Naive thymus-derived CD8-positive, alpha-beta T cell (primary cell): ENCODE measurements around the gene INVS. TPM values are rescaled to one million over a fixed set of nuclear protein-coding genes. Genes with fewer than 3 reads are reported as not detected.
"Not testable (repeated sequence)": the region's sequence is repeated elsewhere in the genome, so short reads cannot be mapped to it uniquely, and the experiment has no call there.

Experiments
- ATAC-seq, 2 donors: fragments of 150-1000 bp; cut with Tn5 transposase in 1 of 2; sonication (Bioruptor Pico), chemical (Tn5 transposase) in 1 of 2; 1 replicate in 1 of 2; 2 replicates in 1 of 2; pipeline ENCODE4 v1.10.0; 2021; ENCODE audit warnings: mild to moderate bottlenecking in 2 of 2, moderate library complexity in 2 of 2
- POLR2A ChIA-PET: fragments of 350-600 bp; sonication (Branson Sonifier 250); formaldehyde crosslinking; loops from one replicate; lab custom pipeline; 2021; ENCODE audit warnings: antibody characterized with exemption; lab: Charles Lee
- DNase-seq, 10 donors: peaks; one replicate each; pipeline versions ENCODE4 v3.0.0 to v3.0.0-alpha.2; 2020 to 2022
- H3K27ac Mint-ChIP-seq, 10 donors: one replicate each; pipeline ENCODE4 v1.8.0; 2020 to 2022; ENCODE audit warnings: mild to moderate bottlenecking in 10 of 10, mixed read lengths in 10 of 10, moderate library complexity in 4 of 10, inconsistent platforms in 1 of 10
- H3K27me3 Mint-ChIP-seq, 5 donors: one replicate each; pipeline ENCODE4 v1.8.0; 2021 to 2022; ENCODE audit warnings: mixed read lengths in 5 of 5
- H3K36me3 Mint-ChIP-seq, 3 donors: one replicate each; pipeline ENCODE4 v1.8.0; 2020 to 2022; ENCODE audit warnings: mixed read lengths in 3 of 3, mild to moderate bottlenecking in 2 of 3, inconsistent platforms in 1 of 3
- H3K4me1 Mint-ChIP-seq, 4 donors: one replicate each; pipeline ENCODE4 v1.8.0; 2021 to 2022; ENCODE audit warnings: mixed read lengths in 4 of 4
- H3K4me3 Mint-ChIP-seq, 10 donors: one replicate each; pipeline ENCODE4 v1.8.0; 2020 to 2022; ENCODE audit warnings: mild to moderate bottlenecking in 10 of 10, mixed read lengths in 10 of 10, moderate library complexity in 6 of 10, inconsistent platforms in 1 of 10
- H3K9me3 Mint-ChIP-seq, 9 donors: one replicate each; pipeline ENCODE4 v1.8.0; 2020 to 2022; ENCODE audit warnings: mixed read lengths in 9 of 9, mild to moderate bottlenecking in 3 of 9, inconsistent platforms in 1 of 9, moderate library complexity in 1 of 9
- polyA plus RNA-seq, 3 donors: library from polyadenylated mRNA; unstranded; fragments of 300-500 nt; fragmentation: Illumina TruSeq; gene quantifications; one replicate each; pipeline ENCODE4 v1.2.3, GENCODE V29; 2021
- total RNA-seq, 8 experiments: library from RNA in 2 of 8; stranded (reverse) in 2 of 8; gene quantifications; one replicate each; pipeline ENCODE4 v1.2.3 and lab custom pipeline; 2021 to 2026

INVS gene
- total and polyA plus RNA-seq, 5 experiments from 2014 or later: 5.5 to 22.1 (median 10.5) TPM

- Mint-ChIP-seq H3K27ac (peak overlapping the region in 3 of 10 donors; percentile 17 to 41 (median 34)), H3K27me3 (no peaks in the 10 kb centered on the region), H3K36me3 (peaks cover 0 to 3% (median 0%) of the 10 kb centered on the region in 3 donors), H3K4me3 (peak overlapping the region in 1 of 10 donors; percentile 0), H3K4me1 (peaks cover 32 to 88% (median 74%) of the 10 kb centered on the region in 4 donors), H3K9me3 (no peaks in the 10 kb centered on the region)
- POLR2A ChIA-PET: no interaction called here
- ATAC-seq (no peak), DNase-seq (no peak)
Observed at GRCh38 chr9:100086097-100086635, 12.9 kb upstream of the INVS start.

- peak overlapping the region in 3 of 10 donors; percentile 11 to 51 (median 17) for H3K4me3 Mint-ChIP-seq
Observed at GRCh38 chr9:100087218-100087617, 11.8 kb upstream of the INVS start.

GRCh38 chr9:100088202-100088601 lies 10.8 kb upstream of the INVS start:
- DNase-seq (no peak), ATAC-seq (no peak)
- POLR2A ChIA-PET: no interaction called here
- H3K36me3 Mint-ChIP-seq: peaks cover 0 to 3% (median 0%) of the 10 kb centered on the region in 3 donors
- no peaks in the 10 kb centered on the region for H3K27me3 Mint-ChIP-seq
- no peaks in the 10 kb centered on the region for H3K9me3 Mint-ChIP-seq
- peak overlapping the region in 4 of 10 donors; percentile 10 to 60 (median 34) for H3K4me3 Mint-ChIP-seq
- peak overlapping the region in 4 of 10 donors; percentile 7 to 46 (median 32) for H3K27ac Mint-ChIP-seq
- peaks cover 39 to 86% (median 75%) of the 10 kb centered on the region in 4 donors for H3K4me1 Mint-ChIP-seq

More at GRCh38 chr9:100087218-100087617, 11.8 kb upstream of the INVS start:
- no peaks in the 10 kb centered on the region for H3K9me3 Mint-ChIP-seq
- DNase-seq (no peak), ATAC-seq (no peak)
- H3K36me3 Mint-ChIP-seq: peaks cover 0 to 3% (median 0%) of the 10 kb centered on the region in 3 donors
- H3K27me3 Mint-ChIP-seq: no peaks in the 10 kb centered on the region
- H3K4me1 Mint-ChIP-seq: peaks cover 38 to 86% (median 76%) of the 10 kb centered on the region in 4 donors
- peak overlapping the region in 2 of 10 donors; percentile 14 to 45 for H3K27ac Mint-ChIP-seq
- POLR2A ChIA-PET: no interaction called here

GRCh38 chr9:100090880-100091279 lies 8.2 kb upstream of the INVS start:
- DNase-seq: no peak
- H3K27ac Mint-ChIP-seq: no peak overlapping the region
- POLR2A ChIA-PET: interaction anchor here (0.6 kb wide), 1 partner anchor 1298 kb away, joined by 3 read pairs; no protein-coding TSS in a partner anchor
- no peaks in the 10 kb centered on the region for H3K9me3 Mint-ChIP-seq
- no peak for ATAC-seq
- peaks cover 0 to 3% (median 0%) of the 10 kb centered on the region in 3 donors for H3K36me3 Mint-ChIP-seq
- H3K27me3 Mint-ChIP-seq: no peaks in the 10 kb centered on the region
- peaks cover 35 to 82% (median 71%) of the 10 kb centered on the region in 4 donors for H3K4me1 Mint-ChIP-seq
- no peak overlapping the region for H3K4me3 Mint-ChIP-seq

GRCh38 chr9:100091650-100092049 lies 7.4 kb upstream of the INVS start:
- POLR2A ChIA-PET: no interaction called here
- Mint-ChIP-seq H3K9me3 (no peaks in the 10 kb centered on the region), H3K27me3 (no peaks in the 10 kb centered on the region), H3K4me3 (no peak overlapping the region), H3K27ac (peak overlapping the region in 1 of 10 donors; percentile 12), H3K36me3 (peaks cover 0 to 3% (median 0%) of the 10 kb centered on the region in 3 donors), H3K4me1 (peaks cover 33 to 80% (median 72%) of the 10 kb centered on the region in 4 donors)
- DNase-seq: no peak
- ATAC-seq: no peak

- Mint-ChIP-seq H3K4me1 (peaks cover 34 to 83% (median 72%) of the 10 kb centered on the region in 4 donors), H3K9me3 (no peaks in the 10 kb centered on the region), H3K4me3 (no peak overlapping the region), H3K36me3 (peaks cover 0 to 3% (median 0%) of the 10 kb centered on the region in 3 donors), H3K27me3 (no peaks in the 10 kb centered on the region), H3K27ac (no peak overlapping the region)
- DNase-seq (no peak), ATAC-seq (no peak)
- POLR2A ChIA-PET: no interaction called here
Observed at GRCh38 chr9:100092066-100092465, 7.0 kb upstream of the INVS start.

- POLR2A ChIA-PET, ATAC-seq, H3K36me3 Mint-ChIP-seq, H3K27me3 Mint-ChIP-seq, H3K27ac Mint-ChIP-seq, H3K9me3 Mint-ChIP-seq, DNase-seq, H3K4me3 Mint-ChIP-seq: not testable (repeated sequence)
- H3K4me1 Mint-ChIP-seq: peaks cover 27 to 79% (median 69%) of the 10 kb centered on the region in 4 donors
Observed at GRCh38 chr9:100094411-100094810, 4.6 kb upstream of the INVS start.

GRCh38 chr9:100096378-100096916 lies 2.6 kb upstream of the INVS start:
- peaks cover 25 to 80% (median 66%) of the 10 kb centered on the region in 4 donors for H3K4me1 Mint-ChIP-seq
- peaks cover 0 to 3% (median 0%) of the 10 kb centered on the region in 3 donors for H3K36me3 Mint-ChIP-seq
- DNase-seq (no peak), ATAC-seq (no peak)
- peak overlapping the region in 3 of 10 donors; percentile 36 to 42 (median 39) for H3K27ac Mint-ChIP-seq
- POLR2A ChIA-PET: no interaction called here
- H3K4me3 Mint-ChIP-seq: peak overlapping the region in 8 of 10 donors; percentile 2 to 65 (median 12)
- peaks cover 0 to 2% (median 0%) of the 10 kb centered on the region in 5 donors for H3K27me3 Mint-ChIP-seq
- H3K9me3 Mint-ChIP-seq: no peaks in the 10 kb centered on the region

- H3K4me1 Mint-ChIP-seq: peaks cover 17 to 63% (median 50%) of the 10 kb centered on the region in 4 donors
- DNase-seq (peak in 5 of 10 donors; percentile 14 to 63 (median 33)), ATAC-seq (peak; percentile 3 to 23)
- H3K4me3 Mint-ChIP-seq: peak overlapping the region; percentile 97 to 100 (median 99)
- POLR2A ChIA-PET: interaction anchor here (0.5 kb wide), 1 partner anchor 282 kb away, joined by 5 read pairs; no protein-coding TSS in a partner anchor
- peaks cover 0 to 16% (median 0%) of the 10 kb centered on the region in 3 donors for H3K36me3 Mint-ChIP-seq
- H3K9me3 Mint-ChIP-seq: no peaks in the 10 kb centered on the region
- H3K27ac Mint-ChIP-seq: peak overlapping the region; percentile 92 to 100 (median 98)
- H3K27me3 Mint-ChIP-seq: peaks cover 0 to 2% (median 0%) of the 10 kb centered on the region in 5 donors
Observed at GRCh38 chr9:100098046-100098886, 777 bp upstream of the INVS start.

- peaks cover 0 to 2% (median 0%) of the 10 kb centered on the region in 5 donors for H3K27me3 Mint-ChIP-seq
- POLR2A ChIA-PET: interaction anchor here (1.1 kb wide), 1 partner anchor 191 kb away, joined by 3 read pairs; no protein-coding TSS in a partner anchor
- H3K4me1 Mint-ChIP-seq: peaks cover 12 to 53% (median 42%) of the 10 kb centered on the region in 4 donors
- ATAC-seq (no peak), DNase-seq (peak in 1 of 10 donors; percentile 0)
- H3K36me3 Mint-ChIP-seq: peaks cover 0 to 23% (median 0%) of the 10 kb centered on the region in 3 donors
- H3K27ac Mint-ChIP-seq: peak overlapping the region; percentile 83 to 100 (median 98)
- H3K4me3 Mint-ChIP-seq: peak overlapping the region; percentile 97 to 100 (median 99)
- H3K9me3 Mint-ChIP-seq: no peaks in the 10 kb centered on the region
Observed at GRCh38 chr9:100099722-100100042, 639 bp downstream of the INVS start.

GRCh38 chr9:100100146-100100667 lies 1.2 kb downstream of the INVS start:
- peak overlapping the region; percentile 97 to 100 (median 99) for H3K4me3 Mint-ChIP-seq
- DNase-seq (no peak), ATAC-seq (no peak)
- peaks cover 9 to 48% (median 38%) of the 10 kb centered on the region in 4 donors for H3K4me1 Mint-ChIP-seq
- peak overlapping the region in 9 of 10 donors; percentile 92 to 100 (median 98) for H3K27ac Mint-ChIP-seq
- H3K9me3 Mint-ChIP-seq: no peaks in the 10 kb centered on the region
- POLR2A ChIA-PET: interaction anchor here (1.1 kb wide), 1 partner anchor 192 kb away, joined by 3 read pairs; no protein-coding TSS in a partner anchor
- peaks cover 0 to 23% (median 2%) of the 10 kb centered on the region in 3 donors for H3K36me3 Mint-ChIP-seq
- peaks cover 0 to 2% (median 0%) of the 10 kb centered on the region in 5 donors for H3K27me3 Mint-ChIP-seq

GRCh38 chr9:100101608-100102007 lies 2.6 kb downstream of the INVS start:
- Mint-ChIP-seq H3K36me3 (peaks cover 0 to 23% (median 2%) of the 10 kb centered on the region in 3 donors), H3K9me3 (no peaks in the 10 kb centered on the region), H3K4me1 (peaks cover 6 to 35% (median 28%) of the 10 kb centered on the region in 4 donors), H3K4me3 (no peak overlapping the region), H3K27ac (no peak overlapping the region), H3K27me3 (peaks cover 0 to 2% (median 0%) of the 10 kb centered on the region in 5 donors)
- no peak for DNase-seq
- POLR2A ChIA-PET: no interaction called here
- no peak for ATAC-seq
